Measurements from ENCODE around the gene EFNA4.

The EFNA4 gene

GRCh38 chr1:155075535-155075934 is 12.0 kb downstream of the EFNA4 start:
- DNase-seq = no peak

DNA sequence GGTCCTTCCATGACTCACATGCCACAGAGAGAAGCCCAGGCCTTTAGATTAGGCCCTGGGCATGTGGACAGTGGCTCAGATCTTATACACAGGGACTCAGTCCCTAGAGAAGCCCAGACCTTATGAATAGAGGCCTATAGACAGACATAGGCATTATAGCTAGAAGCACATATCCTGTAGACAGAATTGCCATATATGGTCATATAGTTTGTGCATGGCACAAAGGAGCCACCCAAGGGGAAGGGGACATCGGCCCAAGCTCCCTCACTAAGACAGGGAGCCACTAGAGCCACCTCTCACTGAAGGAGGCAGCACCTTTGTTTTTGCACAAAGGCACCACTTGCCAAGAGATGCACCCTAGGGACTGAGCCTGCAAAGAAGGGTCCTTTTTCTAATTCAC is 12.8 kb downstream of the EFNA4 start:
- DNase-seq = no peak

- DNase-seq = no peak
Observed at GRCh38 chr1:155077346-155077745, 13.8 kb downstream of the EFNA4 start.

DNA sequence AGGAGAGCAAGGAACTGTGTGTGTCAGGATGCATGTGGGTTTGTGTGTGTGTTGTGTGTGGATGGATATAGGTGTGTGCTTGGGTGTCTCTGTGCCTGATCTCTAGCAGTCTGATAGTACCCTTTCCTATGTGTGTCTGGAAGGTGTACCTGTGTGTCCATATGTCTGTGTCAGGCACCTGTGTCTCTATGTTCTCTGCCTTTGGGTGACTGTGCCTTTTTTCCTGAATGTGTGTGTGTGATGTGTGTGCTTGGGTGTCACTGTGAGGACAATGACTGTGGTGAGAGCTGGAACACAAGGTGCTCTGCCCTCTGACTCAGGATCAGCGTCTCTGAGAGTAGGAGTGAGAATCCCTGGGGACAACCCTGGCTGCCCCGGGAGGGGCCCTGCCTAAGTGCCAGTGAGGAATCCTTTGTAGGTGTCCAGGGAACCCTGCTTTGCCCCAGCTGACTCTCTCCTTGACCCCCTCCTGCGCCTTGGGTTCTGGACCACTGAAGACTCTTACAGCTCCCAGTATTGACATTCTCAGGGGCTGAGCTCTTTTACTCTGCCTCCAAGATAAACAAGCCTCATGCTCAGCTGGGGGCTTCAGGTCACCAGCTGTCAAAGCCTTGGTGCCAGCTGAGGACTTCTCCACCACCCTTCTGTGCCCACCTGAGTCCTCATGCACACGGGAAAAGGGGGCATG is 14.4 kb downstream of the EFNA4 start:
- DNase-seq = no peak

GRCh38 chr1:155078469-155079209 is 15.1 kb downstream of the EFNA4 start, which contains the start of gene EFNA3:
EFNA3 (plus strand) TSS chr1:155078837; CDS start chr1:155078942, 105 bp downstream.
- no peak for DNase-seq

DNA sequence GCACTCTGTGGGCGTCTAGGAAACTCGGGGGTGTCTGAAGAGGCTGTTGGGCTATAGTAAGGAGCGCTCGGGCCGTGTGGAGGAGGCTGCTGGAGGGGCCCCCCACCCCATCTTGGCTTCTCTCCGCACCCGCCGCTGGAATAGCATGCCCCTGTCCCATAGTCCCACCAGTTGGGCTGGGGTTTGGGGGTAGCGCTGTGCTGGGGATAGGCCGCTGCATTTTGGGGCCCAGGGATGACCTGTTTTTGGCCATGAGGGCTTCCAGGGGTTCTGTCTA is 15.6 kb downstream of the EFNA4 start:
- no peak for DNase-seq

- DNase-seq = no peak
Observed at GRCh38 chr1:155079487-155080311, 16.2 kb downstream of the EFNA4 start.

DNA sequence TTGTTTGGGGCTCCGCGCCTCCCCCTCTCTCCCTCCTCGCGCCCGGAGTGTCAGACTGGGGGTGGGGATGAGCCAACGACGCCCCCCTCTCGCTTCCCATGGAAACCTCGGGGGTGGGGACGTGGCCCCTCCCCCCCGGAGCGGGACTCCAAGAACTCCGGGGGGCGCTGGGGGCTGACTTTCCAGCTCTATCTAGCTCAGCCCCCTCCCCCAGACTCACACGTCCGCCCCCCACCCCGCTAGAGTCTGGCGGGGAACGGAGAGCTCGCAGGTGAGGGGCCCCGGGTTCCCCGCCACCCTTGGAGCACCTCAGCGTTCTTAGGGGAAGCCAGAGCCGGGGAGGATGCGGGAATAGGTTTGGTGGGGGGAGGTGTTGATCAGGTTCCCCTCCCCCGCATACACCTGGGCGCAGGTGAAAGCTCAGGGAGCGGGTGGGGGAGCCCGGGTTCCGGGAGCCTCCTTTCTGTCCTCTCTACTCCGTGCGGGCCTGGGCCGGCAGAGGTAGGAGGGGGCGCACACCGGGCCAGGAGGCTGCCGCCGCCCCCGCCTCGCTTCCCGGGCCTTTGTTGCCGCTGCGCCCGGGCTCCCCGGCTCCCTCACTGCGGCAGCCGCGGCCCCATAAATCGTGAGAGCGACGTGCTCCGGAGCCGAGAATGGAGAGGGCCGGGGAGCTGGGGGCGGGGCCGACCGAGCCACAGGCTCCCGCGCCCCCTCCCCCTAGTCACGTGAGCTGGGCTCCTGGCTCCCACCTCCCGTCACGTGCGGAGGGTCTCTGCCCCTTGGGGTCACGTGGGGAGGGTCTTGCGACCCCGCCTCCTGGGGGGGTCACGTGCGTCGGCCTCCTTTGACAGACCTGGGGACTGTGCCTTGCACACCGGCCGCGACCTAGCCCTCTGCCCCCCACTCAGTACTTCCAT is 17.0 kb downstream of the EFNA4 start:
- no peak for DNase-seq

- no peak for DNase-seq
Observed at GRCh38 chr1:155081472-155082300, 18.1 kb downstream of the EFNA4 start.

- no peak for DNase-seq
Observed at GRCh38 chr1:155082301-155083051, 18.9 kb downstream of the EFNA4 start.

DNA sequence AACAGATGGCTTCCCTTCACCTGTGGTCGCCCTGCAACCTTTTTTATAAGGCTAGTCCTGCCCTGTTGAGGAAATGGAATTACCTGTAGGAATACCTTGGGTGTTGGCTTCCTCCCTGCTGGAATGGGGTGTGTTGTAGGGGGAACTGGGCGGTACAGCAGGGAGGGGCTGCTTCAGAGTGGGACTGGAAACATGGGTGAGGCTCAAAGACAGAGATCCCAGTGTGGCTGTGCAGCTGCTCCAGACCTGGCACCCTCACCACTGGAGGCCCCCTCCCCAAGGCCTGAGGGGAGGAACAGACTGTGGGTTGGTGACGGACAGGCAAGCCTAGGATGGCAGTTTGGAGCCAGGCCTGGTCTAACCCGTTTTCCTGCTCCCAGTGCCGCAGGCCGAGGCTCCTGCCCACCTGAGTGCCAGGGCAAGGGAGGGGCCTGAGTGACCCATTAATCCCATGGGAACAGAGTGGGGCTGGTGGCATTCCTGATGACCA is 19.6 kb downstream of the EFNA4 start:
- no peak for DNase-seq

GRCh38 chr1:155083865-155084721 is 20.6 kb downstream of the EFNA4 start:
- DNase-seq = peak; percentile 44

- peak; percentile 88 for DNase-seq
Observed at GRCh38 chr1:155084722-155085503, 21.4 kb downstream of the EFNA4 start.

DNA sequence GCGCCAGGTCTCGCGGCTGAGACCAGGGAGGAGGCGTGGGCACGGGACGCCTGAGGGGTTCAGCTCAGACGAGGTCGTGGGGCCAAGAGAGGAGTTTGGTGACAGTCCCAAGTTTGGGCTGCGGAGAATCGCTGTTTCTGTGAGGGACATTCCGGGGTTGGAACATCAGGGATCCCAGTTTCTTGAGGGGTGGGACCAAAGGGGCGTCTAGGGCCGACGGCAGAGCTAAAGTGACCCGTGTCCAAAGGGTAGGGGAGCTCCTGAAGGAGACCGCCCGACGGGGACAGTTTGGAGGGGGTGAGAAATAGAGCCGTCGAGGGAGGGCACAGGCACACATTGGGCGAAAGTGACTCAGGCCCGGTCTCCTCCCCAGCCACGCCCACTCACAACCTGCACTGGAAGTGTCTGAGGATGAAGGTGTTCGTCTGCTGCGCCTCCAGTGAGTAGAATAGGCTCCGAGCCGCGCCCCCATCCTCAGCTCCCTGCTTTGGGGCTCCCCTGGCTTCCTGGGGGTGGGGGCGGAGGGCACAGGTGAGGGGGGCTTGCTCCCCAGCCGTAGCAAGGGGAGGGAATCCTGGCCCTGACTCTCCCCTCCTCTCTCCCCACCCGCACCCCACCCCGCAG is 22.1 kb downstream of the EFNA4 start:
- no peak for DNase-seq

DNA sequence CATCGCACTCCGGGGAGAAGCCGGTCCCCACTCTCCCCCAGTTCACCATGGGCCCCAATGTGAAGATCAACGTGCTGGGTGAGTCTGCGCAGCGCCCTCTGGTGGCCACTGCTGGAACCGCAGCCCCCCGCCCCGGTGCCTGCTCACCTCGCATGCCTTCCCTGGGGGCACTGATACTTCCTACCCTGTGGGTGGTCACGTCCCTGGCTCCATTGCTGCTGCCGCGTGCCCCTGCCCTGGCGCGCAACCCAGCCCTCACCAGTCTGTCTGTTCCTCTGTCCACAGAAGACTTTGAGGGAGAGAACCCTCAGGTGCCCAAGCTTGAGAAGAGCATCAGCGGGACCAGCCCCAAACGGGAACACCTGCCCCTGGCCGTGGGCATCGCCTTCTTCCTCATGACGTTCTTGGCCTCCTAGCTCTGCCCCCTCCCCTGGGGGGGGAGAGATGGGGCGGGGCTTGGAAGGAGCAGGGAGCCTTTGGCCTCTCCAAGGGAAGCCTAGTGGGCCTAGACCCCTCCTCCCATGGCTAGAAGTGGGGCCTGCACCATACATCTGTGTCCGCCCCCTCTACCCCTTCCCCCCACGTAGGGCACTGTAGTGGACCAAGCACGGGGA is 22.7 kb downstream of the EFNA4 start:
- DNase-seq = no peak

DNA sequence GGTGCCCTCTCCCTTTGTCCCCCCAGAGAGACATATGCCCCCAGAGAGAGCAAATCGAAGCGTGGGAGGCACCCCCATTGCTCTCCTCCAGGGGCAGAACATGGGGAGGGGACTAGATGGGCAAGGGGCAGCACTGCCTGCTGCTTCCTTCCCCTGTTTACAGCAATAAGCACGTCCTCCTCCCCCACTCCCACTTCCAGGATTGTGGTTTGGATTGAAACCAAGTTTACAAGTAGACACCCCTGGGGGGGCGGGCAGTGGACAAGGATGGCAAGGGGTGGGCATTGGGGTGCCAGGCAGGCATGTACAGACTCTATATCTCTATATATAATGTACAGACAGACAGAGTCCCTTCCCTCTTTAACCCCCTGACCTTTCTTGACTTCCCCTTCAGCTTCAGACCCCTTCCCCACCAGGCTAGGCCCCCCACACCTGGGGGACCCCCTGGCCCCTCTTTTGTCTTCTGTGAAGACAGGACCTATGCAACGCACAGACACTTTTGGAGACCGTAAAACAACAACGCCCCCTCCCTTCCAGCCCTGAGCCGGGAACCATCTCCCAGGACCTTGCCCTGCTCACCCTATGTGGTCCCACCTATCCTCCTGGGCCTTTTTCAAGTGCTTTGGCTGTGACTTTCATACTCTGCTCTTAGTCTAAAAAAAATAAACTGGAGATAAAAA is 23.5 kb downstream of the EFNA4 start:
- no peak for DNase-seq
